Stimulated activated CD4-positive, alpha-beta T cell treated with anti-CD3 and anti-CD28 coated beads, TNF-alpha, amount 100 ng/mL, for 1 hour (primary cell): Measurements from ENCODE around the gene PML.
A peak's percentile ranks its signal among the peaks of the same experiment; 100 is the strongest.

Experiments used
- DNase-seq, 3 donors: peaks; one replicate each; pipeline ENCODE4 v3.0.0-alpha.2; 2020; ENCODE audit warnings: low read depth in 3 of 3, low spot score in 1 of 3

PML gene, protein sequence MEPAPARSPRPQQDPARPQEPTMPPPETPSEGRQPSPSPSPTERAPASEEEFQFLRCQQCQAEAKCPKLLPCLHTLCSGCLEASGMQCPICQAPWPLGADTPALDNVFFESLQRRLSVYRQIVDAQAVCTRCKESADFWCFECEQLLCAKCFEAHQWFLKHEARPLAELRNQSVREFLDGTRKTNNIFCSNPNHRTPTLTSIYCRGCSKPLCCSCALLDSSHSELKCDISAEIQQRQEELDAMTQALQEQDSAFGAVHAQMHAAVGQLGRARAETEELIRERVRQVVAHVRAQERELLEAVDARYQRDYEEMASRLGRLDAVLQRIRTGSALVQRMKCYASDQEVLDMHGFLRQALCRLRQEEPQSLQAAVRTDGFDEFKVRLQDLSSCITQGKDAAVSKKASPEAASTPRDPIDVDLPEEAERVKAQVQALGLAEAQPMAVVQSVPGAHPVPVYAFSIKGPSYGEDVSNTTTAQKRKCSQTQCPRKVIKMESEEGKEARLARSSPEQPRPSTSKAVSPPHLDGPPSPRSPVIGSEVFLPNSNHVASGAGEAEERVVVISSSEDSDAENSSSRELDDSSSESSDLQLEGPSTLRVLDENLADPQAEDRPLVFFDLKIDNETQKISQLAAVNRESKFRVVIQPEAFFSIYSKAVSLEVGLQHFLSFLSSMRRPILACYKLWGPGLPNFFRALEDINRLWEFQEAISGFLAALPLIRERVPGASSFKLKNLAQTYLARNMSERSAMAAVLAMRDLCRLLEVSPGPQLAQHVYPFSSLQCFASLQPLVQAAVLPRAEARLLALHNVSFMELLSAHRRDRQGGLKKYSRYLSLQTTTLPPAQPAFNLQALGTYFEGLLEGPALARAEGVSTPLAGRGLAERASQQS

DNA sequence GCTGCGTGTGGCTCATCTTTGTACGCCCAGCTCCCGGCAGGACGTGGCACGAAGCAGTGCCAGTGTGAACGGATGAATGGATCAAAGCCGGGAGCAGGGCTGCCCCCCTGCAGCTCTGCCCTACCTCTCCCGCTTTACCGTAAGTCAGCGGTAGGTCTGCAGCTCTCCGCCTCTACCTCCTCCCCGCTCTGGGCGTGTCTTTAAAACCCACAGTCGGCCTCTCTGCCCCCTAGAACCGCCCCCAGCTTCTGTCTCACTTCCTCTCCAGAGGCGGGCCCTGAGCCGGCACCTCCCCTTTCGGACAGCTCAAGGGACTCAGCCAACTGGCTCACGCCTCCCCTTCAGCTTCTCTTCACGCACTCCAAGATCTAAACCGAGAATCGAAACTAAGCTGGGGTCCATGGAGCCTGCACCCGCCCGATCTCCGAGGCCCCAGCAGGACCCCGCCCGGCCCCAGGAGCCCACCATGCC is at the start of gene PML:
TSS of gene PML (plus strand) at position 304 of the 471 bp plus-strand sequence. CDS start at position 401, 97 bp downstream.
- peak; percentile 73 to 76 (median 75) for DNase-seq

DNA sequence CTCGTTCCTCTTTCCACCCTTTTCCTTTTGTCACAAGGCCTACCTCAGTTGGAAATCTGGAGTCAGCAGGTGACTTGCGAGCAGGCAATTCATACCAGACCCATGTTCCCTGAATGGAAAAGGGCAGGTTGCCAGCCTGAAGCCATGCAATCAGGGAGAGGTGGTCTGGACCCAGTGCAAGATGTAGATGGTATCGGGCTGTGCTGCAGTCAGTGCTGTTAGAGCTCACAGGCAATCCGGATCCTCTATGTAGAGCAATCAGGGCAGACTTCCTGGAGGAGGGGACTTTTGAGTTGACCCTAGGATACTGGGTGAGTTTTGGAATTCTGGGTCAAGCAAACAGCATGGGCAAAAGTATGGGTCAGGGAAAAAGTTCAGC is 49.4 kb upstream of the PML start:
- DNase-seq, result no peak

DNA sequence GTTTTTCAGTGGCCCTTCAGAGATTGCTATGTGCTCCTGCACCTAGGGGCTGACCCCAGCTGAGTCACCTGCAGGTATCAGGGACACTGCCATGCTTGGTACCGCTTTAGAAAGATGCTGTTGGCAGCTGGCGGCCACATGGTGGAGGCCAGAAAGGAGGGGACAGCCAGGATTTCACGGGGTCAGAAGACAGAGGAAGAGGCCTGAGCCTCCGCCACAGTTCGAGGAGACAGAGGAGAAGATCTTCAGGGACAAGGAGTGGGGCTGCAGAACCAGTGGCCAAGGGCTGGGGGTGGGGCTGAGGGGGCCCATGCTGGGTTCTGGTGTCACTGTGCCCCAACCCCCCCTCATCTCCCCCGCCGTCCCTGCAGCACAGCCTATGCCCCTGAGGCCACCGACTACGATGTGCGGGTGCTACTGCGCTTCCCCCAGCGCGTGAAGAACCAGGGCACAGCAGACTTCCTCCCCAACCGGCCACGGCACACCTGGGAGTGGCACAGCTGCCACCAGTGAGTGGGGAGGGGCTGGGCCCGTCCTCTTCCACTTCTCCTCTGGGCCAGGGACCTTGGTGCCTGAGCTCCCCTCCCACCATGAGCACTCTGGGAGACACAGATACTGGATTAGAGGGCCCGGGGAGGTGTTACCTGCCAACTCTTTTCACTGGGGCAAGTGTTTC is 48.3 kb upstream of the PML start:
- DNase-seq, result no peak

DNA sequence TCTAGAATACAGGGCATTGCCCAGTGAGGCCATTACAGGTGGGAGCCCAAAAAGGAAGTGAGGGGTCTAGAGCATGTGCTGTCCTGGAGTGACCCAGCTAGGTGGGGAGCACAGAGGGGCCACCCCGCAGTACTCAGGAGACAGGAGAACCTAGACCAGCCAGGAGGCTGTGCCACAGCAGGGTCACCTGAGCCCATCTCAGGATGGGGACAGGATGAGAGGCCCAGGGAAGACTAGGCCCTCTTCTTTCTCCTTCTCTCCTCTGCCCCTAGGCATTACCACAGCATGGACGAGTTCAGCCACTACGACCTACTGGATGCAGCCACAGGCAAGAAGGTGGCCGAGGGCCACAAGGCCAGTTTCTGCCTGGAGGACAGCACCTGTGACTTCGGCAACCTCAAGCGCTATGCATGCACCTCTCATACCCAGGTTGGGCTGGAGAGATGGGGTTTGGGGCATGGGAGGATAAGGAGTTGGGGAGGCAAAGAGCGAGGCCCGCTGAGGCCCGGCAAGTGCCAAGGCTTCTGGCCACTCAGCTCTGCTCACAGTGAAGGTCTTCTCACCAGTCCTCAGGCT is 47.6 kb upstream of the PML start:
- DNase-seq, result no peak

DNA sequence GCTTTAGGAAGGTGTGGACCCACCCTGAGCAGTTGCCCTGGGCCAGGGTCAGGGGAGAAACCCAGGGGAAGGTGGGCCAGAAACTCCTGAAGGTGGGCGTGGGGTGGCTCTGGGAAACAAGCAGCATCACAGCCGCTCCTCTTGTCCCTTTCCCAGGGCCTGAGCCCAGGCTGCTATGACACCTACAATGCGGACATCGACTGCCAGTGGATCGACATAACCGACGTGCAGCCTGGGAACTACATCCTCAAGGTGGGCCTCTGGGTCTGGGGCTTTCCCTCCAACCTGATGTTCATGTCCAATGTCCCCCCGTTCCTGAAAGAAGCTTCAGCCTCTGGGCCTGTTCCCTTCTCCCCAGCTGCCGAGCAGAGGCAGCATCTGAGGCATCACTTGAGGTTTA is 46.9 kb upstream of the PML start:
- no peak for DNase-seq

DNA sequence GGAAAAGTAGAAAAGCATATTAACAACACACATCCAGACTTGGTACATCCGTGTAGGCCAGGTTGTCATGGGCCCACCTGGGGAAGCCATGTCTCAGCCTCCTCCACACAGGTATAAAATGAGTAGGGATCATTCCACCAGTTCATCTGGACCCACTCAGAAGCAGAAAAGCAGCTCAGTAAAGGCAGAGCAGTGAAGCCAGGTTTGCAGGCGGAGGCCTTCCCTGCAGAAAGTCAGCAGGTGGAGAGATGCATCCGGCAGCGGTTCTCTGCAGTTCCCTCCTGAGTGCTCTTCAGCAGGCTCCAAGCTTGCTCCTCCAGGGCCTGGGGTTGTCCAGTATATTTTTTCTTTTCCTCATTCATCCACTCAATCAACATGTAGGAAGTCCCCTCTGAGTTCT is 46.1 kb upstream of the PML start:
- DNase-seq, result no peak

DNA sequence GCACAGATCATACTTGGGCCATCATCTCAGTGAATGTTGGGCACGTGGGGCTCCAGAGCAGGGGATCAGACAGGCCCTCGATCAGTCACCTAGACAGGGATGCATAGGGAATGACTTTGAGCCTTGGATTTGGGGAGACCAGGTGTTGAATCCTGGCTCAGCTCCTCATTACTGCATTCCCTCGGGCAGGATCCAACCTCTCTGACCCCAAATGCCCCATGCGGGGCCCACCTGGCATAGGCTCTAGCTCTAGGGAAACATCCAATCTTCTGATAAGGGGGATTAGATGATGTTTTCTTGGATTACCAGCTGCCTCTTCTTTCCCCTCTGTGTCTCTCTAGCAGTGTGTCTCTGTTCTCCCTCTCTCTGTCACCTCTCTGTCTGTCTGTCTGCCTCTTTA is 45.5 kb upstream of the PML start:
- no peak for DNase-seq

DNA sequence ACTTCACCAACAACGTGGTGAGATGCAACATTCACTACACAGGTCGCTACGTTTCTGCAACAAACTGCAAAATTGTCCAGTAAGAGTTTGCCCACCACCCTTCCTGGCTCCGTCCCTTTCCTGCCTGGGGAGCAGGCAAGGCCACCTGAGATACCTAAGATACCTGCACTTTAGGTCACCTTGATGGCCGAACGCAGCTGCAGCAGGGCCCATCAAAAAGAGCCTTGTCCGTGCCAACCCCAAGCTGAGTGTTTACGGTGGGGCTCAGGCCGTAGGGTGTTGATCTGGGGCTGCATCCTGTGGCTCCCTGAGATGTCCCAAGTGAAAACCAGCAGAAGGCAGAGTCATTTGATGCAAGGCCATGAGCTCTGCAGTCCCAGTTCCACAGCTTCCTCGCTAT is 45.0 kb upstream of the PML start:
- DNase-seq, result no peak

DNA sequence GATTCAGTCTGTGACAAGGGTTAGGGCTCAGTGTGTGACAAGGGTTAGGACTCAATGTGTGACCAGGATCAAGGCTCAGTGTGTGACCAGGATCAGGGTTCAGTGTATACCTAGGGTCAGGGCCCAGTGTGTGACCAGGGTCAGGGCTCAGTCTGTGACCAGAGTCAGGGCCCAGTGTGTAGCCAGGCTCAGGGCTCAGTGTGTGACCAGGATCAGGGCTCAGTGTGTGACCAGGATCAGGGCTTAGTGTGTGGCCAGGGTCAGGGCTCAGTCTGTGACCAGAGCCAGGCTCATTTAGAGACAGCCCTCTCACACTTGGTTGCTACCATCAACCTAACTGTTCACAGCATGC is 44.1 kb upstream of the PML start:
- no peak for DNase-seq

DNA sequence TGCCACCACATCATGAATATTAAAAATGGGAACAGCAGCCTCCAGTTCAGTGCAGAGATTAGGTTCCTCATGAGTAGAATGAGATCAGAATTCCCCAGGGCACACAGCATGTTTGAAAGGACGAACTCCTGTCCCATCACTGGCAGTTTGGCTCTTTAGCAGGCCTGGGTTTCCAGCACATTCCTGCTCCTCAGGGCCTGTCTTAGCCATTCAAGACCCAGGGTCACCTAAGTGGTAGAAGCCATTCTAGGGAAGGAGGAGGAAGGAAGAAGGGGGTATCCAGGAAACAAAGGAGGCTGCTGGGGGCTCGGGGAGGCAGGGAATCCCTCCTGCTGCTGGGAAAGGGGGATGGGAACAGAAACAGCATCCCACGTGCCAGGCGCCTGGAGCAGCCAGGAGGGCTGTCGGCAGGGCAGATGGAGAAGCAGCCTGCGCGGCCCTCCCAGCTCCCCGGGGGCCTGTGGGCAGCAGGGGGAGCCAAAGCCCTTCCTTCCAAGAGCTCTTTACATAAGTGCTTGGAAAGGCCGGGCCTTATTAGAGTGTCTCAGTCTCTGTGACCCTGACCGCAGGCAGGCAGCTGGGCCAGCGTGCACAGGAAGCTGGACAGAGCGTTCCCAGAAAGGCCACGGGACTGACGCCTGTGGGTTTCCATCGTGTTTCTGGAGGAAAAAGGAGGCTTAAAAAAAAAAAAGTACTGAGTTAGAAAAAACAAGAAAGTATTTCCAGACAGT is 43.5 kb upstream of the PML start:
- DNase-seq, result peak; percentile 43 to 60 (median 56)

DNA sequence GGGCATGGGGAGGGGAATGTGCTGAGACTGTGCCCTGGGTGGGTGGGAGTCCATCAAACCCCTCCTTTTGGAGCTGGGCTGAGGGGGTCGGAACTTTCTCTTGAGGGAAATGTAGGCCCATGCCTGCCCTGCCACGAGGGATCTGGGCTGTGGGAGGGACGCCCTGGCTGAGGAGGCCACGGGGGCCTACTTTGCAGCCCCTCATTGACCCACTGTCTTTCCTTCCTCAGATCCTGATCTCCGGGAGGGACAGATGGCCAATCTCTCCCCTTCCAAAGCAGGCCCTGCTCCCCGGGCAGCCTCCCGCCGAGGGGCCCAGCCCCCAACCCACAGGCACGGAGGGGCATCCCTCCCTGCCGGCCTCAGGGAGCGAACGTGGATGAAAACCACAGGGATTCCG is 42.9 kb upstream of the PML start:
- DNase-seq, result no peak

DNA sequence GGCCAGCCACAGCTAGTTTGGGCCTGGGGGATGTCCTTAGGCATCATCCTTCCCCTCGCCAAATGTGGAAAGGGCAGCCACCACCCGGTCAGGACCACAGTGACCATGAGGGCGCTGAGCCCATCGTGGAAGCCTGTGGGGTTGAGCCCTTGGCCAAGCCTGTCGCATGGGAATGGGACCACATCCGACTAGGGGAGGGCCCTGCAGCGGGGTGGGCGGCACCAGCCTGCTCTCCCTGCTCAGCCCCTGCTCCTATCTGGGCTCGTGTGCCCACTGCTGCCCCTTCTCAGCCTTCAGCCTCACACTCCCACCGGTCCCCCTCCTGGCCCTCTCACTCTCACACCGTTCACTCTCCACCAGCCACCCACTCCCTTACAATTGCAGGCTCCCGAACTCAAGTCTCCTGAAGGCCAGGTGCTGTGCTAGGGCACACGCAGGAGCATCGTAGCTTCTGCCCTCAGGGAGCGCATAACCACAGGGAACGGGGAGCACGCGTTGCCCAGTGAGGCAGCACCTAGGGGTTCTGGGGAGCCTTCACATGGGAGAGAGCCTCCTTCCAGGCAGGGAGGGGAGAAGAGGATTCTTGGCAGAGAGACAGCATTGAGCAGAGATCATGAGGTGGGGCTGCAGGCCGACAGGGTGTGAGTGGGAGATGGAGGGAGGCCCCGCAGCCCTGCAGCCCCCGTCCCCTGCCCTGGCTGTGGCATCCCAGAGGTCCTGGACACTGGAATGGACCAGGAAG is 42.2 kb upstream of the PML start:
- DNase-seq, result no peak

DNA sequence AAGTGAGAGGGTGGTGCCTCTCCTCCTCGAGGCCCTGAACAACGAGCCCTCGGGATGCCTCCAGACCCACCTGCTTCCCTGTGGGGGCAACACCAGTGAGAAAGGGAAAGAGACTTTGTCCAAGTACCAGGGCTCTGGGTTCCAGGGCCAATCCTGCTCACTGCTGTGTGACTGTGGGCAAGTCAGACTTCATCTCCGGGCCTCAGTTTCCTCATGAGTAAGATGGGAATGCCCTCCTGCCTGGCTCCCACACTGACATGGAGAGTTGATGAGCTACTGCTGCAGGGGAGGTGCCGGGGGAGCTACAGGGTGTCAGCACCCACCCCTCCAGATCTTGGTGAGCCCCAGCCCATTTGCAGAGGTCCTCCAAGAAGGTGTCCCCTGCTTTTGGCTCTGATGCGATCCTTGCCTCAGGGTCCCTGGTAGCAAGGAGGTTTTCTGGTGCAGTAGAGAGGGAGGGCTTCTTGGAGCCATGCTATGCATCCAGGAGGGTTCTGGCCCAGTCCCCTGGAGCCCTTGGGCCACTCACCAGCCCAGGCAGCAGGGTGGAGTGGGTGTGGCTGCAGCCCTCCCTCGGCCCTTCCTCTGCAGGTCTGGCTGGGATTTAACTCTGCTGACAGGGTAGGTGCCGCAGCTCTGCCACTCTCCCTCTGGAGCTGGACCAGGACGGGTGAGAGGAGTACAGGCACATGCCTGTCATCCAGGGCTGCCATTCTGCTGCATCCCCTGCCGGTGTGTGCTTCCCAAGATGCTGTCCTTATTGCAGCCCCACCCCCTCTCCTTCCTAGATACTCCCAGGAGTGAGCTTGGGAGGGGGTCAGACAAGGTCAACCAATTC is 41.4 kb upstream of the PML start:
- no peak for DNase-seq

DNA sequence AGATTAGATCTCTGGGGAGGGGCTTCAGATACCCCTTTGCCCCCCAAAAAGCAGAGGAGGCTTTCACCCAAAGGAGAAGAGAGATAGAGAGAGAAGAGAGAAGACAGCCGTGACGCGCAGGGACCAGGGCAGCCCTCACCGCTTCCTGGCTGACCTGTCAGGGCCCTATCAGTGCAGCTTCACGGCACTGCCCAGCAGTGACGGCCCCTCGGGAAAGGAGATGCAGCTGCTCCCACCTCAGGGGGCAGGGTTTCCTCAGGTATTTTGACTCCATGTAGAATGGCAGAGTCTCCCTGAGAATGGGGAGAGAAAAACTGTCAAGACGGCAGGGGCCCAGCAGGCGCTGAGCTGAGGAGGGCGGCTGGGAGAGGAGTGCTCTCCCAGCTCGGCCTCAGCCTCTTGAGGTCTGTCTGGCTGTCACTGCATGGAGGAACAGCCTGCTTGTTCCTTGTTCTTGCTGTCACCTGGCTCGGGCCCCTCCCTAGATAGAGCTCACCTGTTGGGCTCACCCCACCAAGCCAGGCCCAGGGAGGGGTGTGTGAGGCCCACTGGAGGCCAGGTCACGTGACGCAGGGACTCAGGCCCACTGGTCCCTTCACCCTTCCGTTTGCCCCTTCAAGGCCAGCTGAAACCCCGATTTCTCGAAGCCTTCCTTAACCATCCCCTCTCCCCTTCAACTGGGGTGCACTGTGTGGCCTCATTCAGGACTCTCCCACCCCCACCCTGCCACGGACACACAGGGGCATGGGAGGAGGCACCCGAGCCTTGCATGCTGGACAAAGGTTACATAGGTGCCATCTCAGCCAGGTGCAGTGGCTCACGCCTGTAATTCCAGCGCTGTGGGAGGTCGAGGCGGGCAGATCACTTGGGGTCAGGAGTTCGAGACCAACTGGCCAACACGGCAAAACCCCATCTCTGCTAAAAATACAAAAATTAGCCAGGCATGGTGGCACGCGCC is 40.0 kb upstream of the PML start:
- no peak for DNase-seq

DNA sequence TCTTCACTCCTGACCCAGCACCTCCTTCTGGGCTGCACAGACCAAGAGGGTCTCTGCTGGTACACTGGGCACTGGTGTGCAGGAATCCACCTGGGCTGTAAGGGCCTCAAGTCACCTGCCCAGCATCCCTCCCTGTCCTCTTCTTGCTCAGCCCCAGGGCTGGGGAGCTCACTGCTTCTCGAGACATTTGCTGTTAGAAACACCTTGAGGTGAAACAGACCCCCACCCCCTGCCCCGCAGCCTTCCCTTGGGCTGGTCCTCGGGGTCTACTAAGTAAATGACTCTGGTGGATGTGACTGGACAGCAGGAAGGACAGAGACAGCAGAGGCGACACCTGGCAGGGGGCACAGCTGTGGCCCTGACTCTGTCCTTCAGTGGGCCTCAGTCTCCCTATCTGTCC is 39.2 kb upstream of the PML start:
- DNase-seq, result no peak

DNA sequence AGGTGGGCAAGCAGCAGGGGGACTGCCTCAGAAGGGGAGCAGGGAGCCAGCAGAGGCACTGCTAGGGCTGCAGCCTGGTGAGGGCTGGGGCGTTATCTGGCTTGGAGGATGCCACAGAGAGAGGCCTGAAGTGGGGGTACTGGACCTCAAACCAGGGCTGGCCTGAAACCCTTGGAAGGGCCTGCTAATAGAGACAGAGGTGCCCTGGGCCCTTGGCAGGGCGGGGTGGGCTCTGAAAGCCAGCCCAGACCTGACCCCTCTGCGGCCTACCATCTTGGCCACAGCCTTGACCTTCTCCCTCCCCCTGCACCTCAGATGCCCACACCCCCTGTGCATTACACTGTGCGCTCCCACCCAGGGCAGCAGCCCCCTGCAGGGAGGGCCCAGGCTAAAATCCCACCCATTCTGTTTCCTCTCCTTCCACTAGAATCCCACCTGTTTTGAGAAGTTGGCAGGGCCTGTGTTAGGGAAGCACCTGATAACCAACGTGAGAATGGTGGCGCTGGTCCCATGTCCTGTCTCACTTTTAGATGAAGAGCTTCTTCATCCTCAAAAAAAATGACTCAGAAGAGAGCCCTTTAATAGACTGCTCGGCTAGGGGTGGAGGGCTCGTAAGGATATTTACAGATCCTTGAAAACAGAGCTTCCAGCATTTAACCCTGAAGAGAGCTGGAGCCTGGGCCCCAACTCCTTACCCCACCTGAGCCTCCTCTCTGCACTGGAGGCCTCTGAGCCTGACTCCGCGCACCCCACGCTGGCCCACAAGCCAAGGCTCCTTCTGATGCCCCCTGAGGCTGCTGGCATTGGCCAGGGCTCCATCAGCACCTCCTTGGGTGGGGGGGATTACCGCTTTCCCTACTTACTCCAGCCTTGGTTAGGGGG is 38.4 kb upstream of the PML start:
- DNase-seq, result no peak

DNA sequence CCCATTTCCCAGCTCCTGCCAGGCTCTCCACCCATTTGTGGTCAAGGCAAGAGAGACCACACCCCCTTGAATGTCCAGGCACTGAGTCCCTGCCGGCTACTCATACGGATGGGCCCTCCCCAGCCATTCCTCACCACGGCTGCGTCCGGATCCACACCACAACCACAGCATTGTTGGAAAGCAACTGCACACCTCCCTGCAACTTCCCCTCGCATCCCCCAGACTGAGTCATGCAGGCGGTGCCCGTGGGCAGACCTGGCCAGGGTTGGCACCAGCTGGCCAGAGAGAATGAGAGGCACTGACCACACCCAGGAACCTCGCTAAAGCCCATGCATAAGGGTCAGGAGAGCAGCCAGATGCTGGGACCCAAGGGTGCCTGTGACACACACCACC is 37.8 kb upstream of the PML start:
- no peak for DNase-seq
